IMR-90 (cell line): ENCODE measurements around the gene DUOX2. TPM values are rescaled to one million over a fixed set of nuclear protein-coding genes. Genes with fewer than 3 reads are reported as not detected.

Experiments used
- ATAC-seq: fragments of 200-7000 bp; cut with Tn5 transposase; 2 replicates; pipeline ENCODE4 v1.9.1; 2020; ENCODE audit warnings: low read depth, mild to moderate bottlenecking, moderate library complexity
- BruUV-seq: library from RNA; stranded (reverse); fragments of 400-500 nt; replicated peaks from 2 replicates; lab custom pipeline; 2021; lab: Mats Ljungman, UMichigan
- CTCF ChIA-PET: fragments of 300-600 bp; formaldehyde crosslinking; extraction: SDS; loops from one replicate; lab custom pipeline; 2021; ENCODE audit warnings: antibody characterized with exemption; lab: Yijun Ruan, JAX
- POLR2A ChIA-PET: fragments of 300-600 bp; sonication (Branson Sonifier 250); formaldehyde crosslinking; loops from one replicate; lab custom pipeline; 2022; ENCODE audit warnings: antibody characterized with exemption; ENCODE audit not compliant: unreplicated experiment; lab: Charles Lee
- DNase-seq: peaks from one replicate; pipeline ENCODE4 v3.0.0; 2013
- H2AFZ ChIP-seq: replicated peaks from 2 replicates; pipeline ENCODE3; 2013; ENCODE audit warnings: low read length, mild to moderate bottlenecking; ENCODE audit not compliant: poor library complexity
- H2AK5ac ChIP-seq: 2 replicates; pipeline ENCODE4 v1.6.1; 2013; ENCODE audit warnings: low read depth, low read length, inconsistent platforms
- H2AK9ac ChIP-seq: replicated peaks from 2 replicates; pipeline ENCODE3; 2013; ENCODE audit warnings: mild to moderate bottlenecking, low read depth, low read length, moderate library complexity; ENCODE audit not compliant: poor library complexity
- H2BK120ac ChIP-seq: 2 replicates; pipeline ENCODE4 v1.6.1; 2013; ENCODE audit warnings: low read depth, low read length, inconsistent platforms
- H2BK15ac ChIP-seq: 3 replicates; pipeline ENCODE4 v1.6.1; 2013; ENCODE audit warnings: low read depth, low read length, inconsistent platforms
- H2BK20ac ChIP-seq: 2 replicates; pipeline ENCODE4 v1.6.1; 2013; ENCODE audit warnings: low read depth, mild to moderate bottlenecking, inconsistent platforms, low read length, moderate library complexity
- H2BK5ac ChIP-seq: 2 replicates; pipeline ENCODE4 v1.6.1; 2013; ENCODE audit warnings: mild to moderate bottlenecking, low read depth, low read length, inconsistent platforms; ENCODE audit not compliant: poor library complexity, severe bottlenecking
- H3K14ac ChIP-seq: replicated peaks from 2 replicates; pipeline ENCODE4 v1.6.1; 2013; ENCODE audit warnings: low read depth, low read length, inconsistent platforms
- H3K18ac ChIP-seq: 2 replicates; pipeline ENCODE4 v1.6.1; 2013; ENCODE audit warnings: low read depth, low read length, control low read depth
- H3K23ac ChIP-seq: 2 replicates; pipeline ENCODE4 v1.6.1; 2013; ENCODE audit warnings: low read depth, low read length, inconsistent platforms
- H3K27ac ChIP-seq: 2 replicates; pipeline ENCODE4 v1.5.1; 2013; ENCODE audit warnings: mild to moderate bottlenecking, control low read depth, low read length; ENCODE audit not compliant: insufficient read depth
- H3K27me3 ChIP-seq: 2 replicates; pipeline ENCODE4 v1.6.1; 2013; ENCODE audit warnings: low read length; ENCODE audit not compliant: control insufficient read depth, insufficient read depth
- H3K36me3 ChIP-seq: 2 replicates; pipeline ENCODE4 v1.6.1; 2013; ENCODE audit warnings: low read length, mixed read lengths; ENCODE audit not compliant: control insufficient read depth, insufficient read depth
- H3K4ac ChIP-seq: 2 replicates; pipeline ENCODE4 v1.6.1; 2013; ENCODE audit warnings: low read depth, low read length, inconsistent platforms
- H3K4me1 ChIP-seq: 2 replicates; pipeline ENCODE4 v1.6.1; 2013; ENCODE audit warnings: low read length, mixed read lengths; ENCODE audit not compliant: control insufficient read depth, insufficient read depth
- H3K4me2 ChIP-seq: 2 replicates; pipeline ENCODE4 v1.6.1; 2013; ENCODE audit warnings: low read depth, mild to moderate bottlenecking, control low read depth, low read length, moderate library complexity
- H3K4me3 ChIP-seq: 2 replicates; pipeline ENCODE4 v1.5.1; 2013; ENCODE audit warnings: low read depth, mild to moderate bottlenecking, control low read depth, low read length, moderate library complexity; ENCODE audit not compliant: insufficient read depth
- H3K56ac ChIP-seq: 2 replicates; pipeline ENCODE4 v1.6.1; 2013; ENCODE audit warnings: low read length, inconsistent platforms; ENCODE audit not compliant: insufficient read depth; ENCODE audit errors: extremely low read depth
- H3K79me1 ChIP-seq, 2 experiments: 2 replicates each; pipeline ENCODE4 v1.6.1; 2013; ENCODE audit warnings: low read length in 2 of 2, inconsistent platforms in 1 of 2, low read depth in 1 of 2
- H3K9ac ChIP-seq: 2 replicates; pipeline ENCODE4 v1.6.1; 2013; ENCODE audit warnings: low read depth, low read length, control low read depth
- H3K9me1 ChIP-seq: 2 replicates; pipeline ENCODE4 v1.6.1; 2013; ENCODE audit warnings: low read length, inconsistent platforms; ENCODE audit not compliant: insufficient read depth
- H3K9me3 ChIP-seq: 2 replicates; pipeline ENCODE4 v1.6.1; 2013; ENCODE audit warnings: low read length; ENCODE audit not compliant: control insufficient read depth, insufficient read depth
- H4K20me1 ChIP-seq: 2 replicates; pipeline ENCODE4 v1.6.1; 2013; ENCODE audit warnings: low read length, inconsistent platforms; ENCODE audit not compliant: insufficient read depth
- H4K5ac ChIP-seq: 2 replicates; pipeline ENCODE4 v1.6.1; 2013; ENCODE audit warnings: mild to moderate bottlenecking, low read depth, low read length, control low read depth
- H4K8ac ChIP-seq, 2 experiments: 2 replicates each; pipeline ENCODE4 v1.6.1; 2013; ENCODE audit warnings: low read depth in 2 of 2, low read length in 2 of 2, control low read depth in 1 of 2, inconsistent platforms in 1 of 2
- H4K91ac ChIP-seq: 2 replicates; pipeline ENCODE4 v1.6.1; 2013; ENCODE audit warnings: low read depth, low read length, inconsistent platforms; ENCODE audit not compliant: insufficient read depth
- ELK1 ChIP-seq: fragments of 150-350 bp; IDR thresholded peaks from 2 replicates; pipeline ENCODE4 v1.6.1; 2016; ENCODE audit warnings: low read depth, mild to moderate bottlenecking, low read length, moderate library complexity, borderline replicate concordance
- NFE2L2 ChIP-seq: fragments of 150-350 bp; IDR thresholded peaks from 2 replicates; pipeline ENCODE4 v1.6.1; 2016; ENCODE audit warnings: low read depth, mild to moderate bottlenecking, low read length
- RCOR1 ChIP-seq: IDR thresholded peaks from 2 replicates; pipeline ENCODE4 v1.6.1; 2012; ENCODE audit warnings: mild to moderate bottlenecking, low read length, improper control_type of control experiment; ENCODE audit not compliant: insufficient replicate concordance
- WGBS, 2 experiments: methylation state at CpG; one replicate each; pipeline versions ENCODE4 v1.1.5 to v1.1.7; 2013; ENCODE audit warnings: missing lambda C conversion rate in 2 of 2; ENCODE audit not compliant: insufficient read length in 1 of 2; ENCODE audit errors: extremely low coverage in 2 of 2; 5-methylcytosine and 5-hydroxymethylcytosine counted together
- dilution Hi-C: fragments of 300-500 bp; cut with HindIII; formaldehyde crosslinking; loops from one replicate; pipeline ENCODE4 v1.14.3; 2018; ENCODE audit warnings: low sequenced_read_pairs; ENCODE audit not compliant: unreplicated experiment
- in situ Hi-C: fragments of 300-500 bp; cut with MboI; formaldehyde crosslinking; loops from 3 replicates; pipeline ENCODE4 v1.14.3; 2019; ENCODE audit warnings: low sequenced_read_pairs, inconsistent platforms, mixed read lengths
- intact Hi-C: fragments of 100-400 bp; cut with micrococcal nuclease; formaldehyde crosslinking; loops from 2 replicates; pipeline ENCODE4 v1.10.0; 2022
- polyA plus RNA-seq, 3 experiments: library from polyadenylated mRNA; depleted of rRNA; stranded (reverse); fragments of >200 nt; gene quantifications; 2 replicates each; pipeline ENCODE4 v1.2.3, GENCODE V29; 2012; ENCODE audit warnings: low replicate concordance in 1 of 3
- total RNA-seq: library from RNA; depleted of rRNA; stranded (reverse); fragments of >200 nt; gene quantifications from 2 replicates; pipeline ENCODE4 v1.2.3, GENCODE V29; 2012

The DUOX2 gene
- total and polyA plus RNA-seq, 2 of the 4 experiments (the other 2 are of a cell fraction): not detected

DNA sequence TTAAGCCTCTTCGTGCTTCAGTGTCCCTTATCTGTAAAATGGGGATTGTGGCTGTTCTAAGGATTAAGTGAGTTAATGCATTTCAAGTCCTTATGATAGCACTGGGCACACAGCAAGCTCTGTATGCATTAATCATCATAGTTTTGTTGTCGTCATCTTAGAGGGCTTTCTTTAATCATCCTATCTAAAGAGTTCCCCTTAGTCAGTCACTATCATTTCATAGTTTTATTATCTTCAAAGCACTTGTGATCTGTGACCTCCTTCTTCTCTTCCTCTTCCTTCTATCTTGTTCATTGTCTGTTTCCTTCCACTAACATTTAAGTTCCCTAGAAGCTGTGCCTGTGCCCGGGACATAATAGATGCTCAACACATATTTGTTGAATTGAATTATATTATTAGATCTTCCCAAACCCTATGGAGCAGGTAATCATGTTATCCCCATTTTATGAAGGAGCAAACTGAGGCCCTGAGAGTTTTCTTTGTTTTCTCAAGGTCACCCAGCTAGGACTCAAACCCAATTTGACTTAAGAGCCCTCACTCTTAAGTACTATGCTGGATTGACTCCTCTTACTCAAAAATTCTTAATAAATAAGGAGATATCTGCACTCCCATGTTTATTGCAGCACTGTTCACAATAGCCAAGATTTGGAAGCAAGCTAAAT, 24.1 kb downstream of the DUOX2 start:
- no peak overlapping the region for H3K9ac ChIP-seq
- ATAC-seq: no peak

More for the DNA sequence above, 24.1 kb downstream of the DUOX2 start:
- Histone ChIP-seq H2BK120ac (no peak overlapping the region), H3K4me3 (no peak overlapping the region), H3K9me3 (no peaks in the 10 kb centered on the region), H3K9me1 (peaks cover 9% of the 10 kb centered on the region), H3K4me2 (no peak overlapping the region), H4K20me1 (no peaks in the 10 kb centered on the region), H3K27me3 (peaks cover 34% of the 10 kb centered on the region), H2AFZ (no peak overlapping the region), H2AK5ac (no peak overlapping the region), H3K4ac (no peak overlapping the region), H4K91ac (no peak overlapping the region), H2BK15ac (no peak overlapping the region), H3K4me1 (peaks cover 10% of the 10 kb centered on the region; the same call in 1 of the 2 replicates), H2AK9ac (no peak overlapping the region), H3K14ac (no peak overlapping the region), H3K27ac (no peak overlapping the region), H4K8ac (no peak overlapping the region), H3K79me1 (no peaks in the 10 kb centered on the region), H3K36me3 (no peaks in the 10 kb centered on the region), H3K18ac (no peak overlapping the region), H3K56ac (no peak overlapping the region), H3K23ac (no peak overlapping the region), H2BK5ac (no peak overlapping the region), H2BK20ac (no peak overlapping the region), H4K5ac (no peak overlapping the region)
- WGBS, 2 experiments: 40% methylated on average over 1 of the region's 3 CpGs; no CpG with 5 or more reads in 1 of the 2 experiments
- no peak for DNase-seq
- POLR2A ChIA-PET: no interaction called here
- intact Hi-C loops: loop anchor here (5.0 kb wide), 1 partner anchor 68 kb away; the partner anchor contains the start of gene SORD
- dilution Hi-C loops: no loop called here
- TF ChIP-seq ELK1 (no peak), RCOR1 (no peak), NFE2L2 (no peak)
- CTCF ChIA-PET: interaction anchor here (0.6 to 3.0 kb wide), 2 partner anchors 28 to 384 kb away, joined by 5 to 14 read pairs; no protein-coding TSS in a partner anchor
- in situ Hi-C loops: no loop called here
- no TSS peak for BruUV-seq
